SJSA1 (cell line): ENCODE results near the gene SETD4. TPM values are rescaled to one million over a fixed set of nuclear protein-coding genes. Genes with fewer than 3 reads are reported as not detected.

Source experiments
- DNase-seq, 2 experiments: peaks; one replicate each; pipeline ENCODE4 v3.0.0-alpha.2; 2015 to 2020; ENCODE audit warnings: low spot score in 2 of 2, low read depth in 1 of 2
- H3K27ac ChIP-seq: fragments of 250-450 bp; sonication (Bioruptor Pico); 2 replicates; pipeline ENCODE4 v1.5.1; 2020; ENCODE audit warnings: mild to moderate bottlenecking, moderate library complexity
- H3K27me3 ChIP-seq: fragments of 250-450 bp; sonication (Bioruptor Pico); replicated peaks from 2 replicates; pipeline ENCODE4 v1.5.1; 2020; ENCODE audit warnings: mild to moderate bottlenecking, moderate library complexity
- H3K36me3 ChIP-seq: fragments of 250-450 bp; sonication (Bioruptor Pico); 2 replicates; pipeline ENCODE4 v1.5.1; 2020; ENCODE audit warnings: mild to moderate bottlenecking
- H3K4me1 ChIP-seq: fragments of 250-450 bp; sonication (Bioruptor Pico); replicated peaks from 2 replicates; pipeline ENCODE4 v1.6.1; 2021; ENCODE audit warnings: mild to moderate bottlenecking
- H3K4me3 ChIP-seq: fragments of 250-450 bp; sonication (Bioruptor Pico); 2 replicates; pipeline ENCODE4 v1.5.1; 2020; ENCODE audit warnings: mild to moderate bottlenecking
- H3K9me3 ChIP-seq: fragments of 250-450 bp; sonication (Bioruptor Pico); replicated peaks from 2 replicates; pipeline ENCODE4 v1.5.1; 2020; ENCODE audit warnings: mild to moderate bottlenecking
- total RNA-seq: library from RNA; depleted of rRNA; stranded (reverse); fragments of >200 nt; shearing (Covaris generic); gene quantifications from 2 replicates; pipeline ENCODE4 v1.2.3, GENCODE V29; 2014

Gene SETD4
- total RNA-seq, 1 experiment from 2014 or later = 16.4 TPM

- H3K27ac ChIP-seq = no peak overlapping the region
- H3K4me3 ChIP-seq = no peak overlapping the region
- no peaks in the 10 kb centered on the region for H3K9me3 ChIP-seq
- no peaks in the 10 kb centered on the region for H3K27me3 ChIP-seq
- no peaks in the 10 kb centered on the region for H3K4me1 ChIP-seq
- H3K36me3 ChIP-seq = peaks cover 79% of the 10 kb centered on the region
- DNase-seq = no peak
These were observed 7.2 kb downstream of the SETD4 start for GRCh38 chr21:36052860-36053714.

DNA sequence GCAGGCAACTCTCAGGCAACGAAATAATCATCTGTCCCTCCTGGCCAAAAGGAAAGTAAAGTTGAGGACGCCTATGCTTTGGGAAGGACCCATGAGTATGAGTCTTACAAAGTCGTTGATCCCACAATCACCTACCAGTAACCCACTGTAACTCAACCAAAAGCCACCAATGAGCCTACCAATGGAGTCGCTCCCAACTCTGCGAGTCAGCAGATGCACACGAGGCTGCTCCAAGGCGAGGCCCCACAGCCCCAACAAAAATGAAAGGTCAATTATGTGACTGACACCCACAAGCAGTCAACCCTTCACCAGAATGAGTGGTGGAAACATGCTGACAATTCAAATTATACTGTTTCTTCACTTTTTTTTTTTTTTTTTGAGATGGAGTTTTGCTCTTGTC, 12.0 kb downstream of the SETD4 start:
- H3K9me3 ChIP-seq = no peaks in the 10 kb centered on the region
- no peak overlapping the region for H3K4me3 ChIP-seq
- no peaks in the 10 kb centered on the region for H3K4me1 ChIP-seq
- no peak overlapping the region for H3K27ac ChIP-seq
- H3K27me3 ChIP-seq = no peaks in the 10 kb centered on the region
- H3K36me3 ChIP-seq = peaks cover 77% of the 10 kb centered on the region
- no peak for DNase-seq

GRCh38 chr21:36047139-36047538, 13.2 kb downstream of the SETD4 start:
- Histone ChIP-seq H3K4me1 (no peaks in the 10 kb centered on the region), H3K36me3 (peaks cover 75% of the 10 kb centered on the region)
- DNase-seq = no peak

DNA sequence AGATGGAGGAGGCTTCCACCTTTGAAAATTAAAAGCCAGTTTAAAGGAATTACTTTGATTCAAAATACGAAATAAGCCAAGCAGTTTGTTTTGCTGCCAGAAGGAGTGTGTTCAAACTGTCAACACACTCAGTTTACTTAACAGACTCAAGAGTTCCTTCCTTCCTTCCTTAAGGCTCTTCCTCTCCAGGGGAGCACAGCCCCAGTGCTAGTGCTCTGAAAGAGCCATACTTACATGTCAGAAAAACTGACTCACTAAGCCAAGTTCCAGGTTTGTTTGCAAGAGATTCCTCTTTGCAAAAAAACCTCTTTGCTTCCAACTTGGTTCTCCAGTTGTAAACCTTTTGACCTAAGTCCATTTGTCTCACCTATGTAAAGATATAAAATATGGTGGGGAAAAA, 14.3 kb downstream of the SETD4 start:
- Histone ChIP-seq H3K9me3 (no peaks in the 10 kb centered on the region), H3K36me3 (peaks cover 74% of the 10 kb centered on the region), H3K4me1 (no peaks in the 10 kb centered on the region), H3K27me3 (no peaks in the 10 kb centered on the region), H3K4me3 (no peak overlapping the region), H3K27ac (no peak overlapping the region)
- DNase-seq = no peak

More at GRCh38 chr21:36047139-36047538, 13.2 kb downstream of the SETD4 start:
- no peak overlapping the region for H3K4me3 ChIP-seq
- no peaks in the 10 kb centered on the region for H3K9me3 ChIP-seq
- no peak overlapping the region for H3K27ac ChIP-seq
- H3K27me3 ChIP-seq = no peaks in the 10 kb centered on the region

GRCh38 chr21:36044056-36044455, 16.3 kb downstream of the SETD4 start:
- Histone ChIP-seq H3K9me3 (no peaks in the 10 kb centered on the region), H3K36me3 (peaks cover 68% of the 10 kb centered on the region), H3K27me3 (no peaks in the 10 kb centered on the region), H3K27ac (no peak overlapping the region), H3K4me1 (no peaks in the 10 kb centered on the region), H3K4me3 (no peak overlapping the region)
- no peak for DNase-seq

- Histone ChIP-seq H3K4me3 (no peak overlapping the region), H3K4me1 (no peaks in the 10 kb centered on the region), H3K27me3 (no peaks in the 10 kb centered on the region), H3K36me3 (peaks cover 75% of the 10 kb centered on the region), H3K9me3 (no peaks in the 10 kb centered on the region), H3K27ac (no peak overlapping the region)
- DNase-seq = no peak
These were observed 18.4 kb downstream of the SETD4 start for GRCh38 chr21:36041910-36042309.

DNA sequence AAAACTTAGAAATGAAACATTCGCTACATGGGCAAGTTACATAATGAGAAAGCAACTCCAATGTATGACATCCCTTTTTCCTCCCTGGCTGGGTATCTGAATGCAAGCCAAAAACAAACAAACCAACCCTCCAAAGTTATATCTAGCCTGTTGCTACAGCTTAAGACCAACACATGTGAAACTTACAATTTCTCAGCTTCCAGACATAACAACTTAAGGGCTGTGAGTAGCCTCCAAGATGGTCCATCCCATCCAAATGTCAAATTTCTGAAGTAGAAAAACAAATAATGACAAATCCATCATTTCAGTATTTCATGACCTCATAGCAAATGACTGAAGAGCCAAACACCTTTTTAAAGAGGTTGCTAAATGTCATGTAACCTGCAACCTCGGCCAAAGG, 19.9 kb downstream of the SETD4 start:
- Histone ChIP-seq H3K27me3 (no peaks in the 10 kb centered on the region), H3K27ac (no peak overlapping the region), H3K4me3 (no peak overlapping the region), H3K36me3 (peaks cover 71% of the 10 kb centered on the region), H3K9me3 (no peaks in the 10 kb centered on the region), H3K4me1 (no peaks in the 10 kb centered on the region)
- DNase-seq = no peak

- no peaks in the 10 kb centered on the region for H3K27me3 ChIP-seq
- peaks cover 71% of the 10 kb centered on the region for H3K36me3 ChIP-seq
- DNase-seq = no peak
- H3K4me3 ChIP-seq = no peak overlapping the region
- no peak overlapping the region for H3K27ac ChIP-seq
- no peaks in the 10 kb centered on the region for H3K9me3 ChIP-seq
- no peaks in the 10 kb centered on the region for H3K4me1 ChIP-seq
These were observed 20.5 kb downstream of the SETD4 start for GRCh38 chr21:36039861-36040260.

GRCh38 chr21:36038701-36039497, 21.4 kb downstream of the SETD4 start:
- H3K9me3 ChIP-seq = no peaks in the 10 kb centered on the region
- peaks cover 63% of the 10 kb centered on the region for H3K36me3 ChIP-seq
- H3K27ac ChIP-seq = no peak overlapping the region
- H3K4me3 ChIP-seq = no peak overlapping the region
- H3K4me1 ChIP-seq = no peaks in the 10 kb centered on the region
- no peaks in the 10 kb centered on the region for H3K27me3 ChIP-seq
- DNase-seq = no peak

DNA sequence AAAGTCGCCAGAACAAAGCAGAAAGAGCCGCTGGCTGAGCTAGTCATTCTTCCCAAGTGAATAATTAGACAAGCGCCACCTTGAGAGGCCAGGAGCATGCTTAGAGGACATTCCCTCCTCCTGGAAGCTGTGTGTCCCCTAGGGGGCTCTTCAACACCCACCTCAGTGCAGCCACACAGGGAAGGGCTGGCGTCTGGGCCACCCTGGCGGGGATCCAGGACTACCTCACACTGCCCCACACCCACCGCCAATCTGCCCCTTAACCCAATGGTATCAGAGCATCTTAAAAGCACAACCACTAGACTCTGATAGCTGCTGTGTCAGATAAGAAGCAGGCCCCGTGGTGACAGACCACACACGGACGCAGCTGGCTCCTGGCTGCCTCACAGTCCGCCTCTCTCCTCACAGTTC, 24.9 kb downstream of the SETD4 start:
- H3K36me3 ChIP-seq = peaks cover 46% of the 10 kb centered on the region
- no peak for DNase-seq
- no peaks in the 10 kb centered on the region for H3K9me3 ChIP-seq
- H3K4me1 ChIP-seq = no peaks in the 10 kb centered on the region
- no peak overlapping the region for H3K4me3 ChIP-seq
- no peaks in the 10 kb centered on the region for H3K27me3 ChIP-seq
- H3K27ac ChIP-seq = no peak overlapping the region

- H3K27ac ChIP-seq = no peak overlapping the region
- H3K9me3 ChIP-seq = no peaks in the 10 kb centered on the region
- H3K36me3 ChIP-seq = peaks cover 39% of the 10 kb centered on the region
- H3K4me1 ChIP-seq = no peaks in the 10 kb centered on the region
- no peaks in the 10 kb centered on the region for H3K27me3 ChIP-seq
- no peak overlapping the region for H3K4me3 ChIP-seq
- no peak for DNase-seq
These were observed 26.0 kb downstream of the SETD4 start for GRCh38 chr21:36034211-36034913.

DNA sequence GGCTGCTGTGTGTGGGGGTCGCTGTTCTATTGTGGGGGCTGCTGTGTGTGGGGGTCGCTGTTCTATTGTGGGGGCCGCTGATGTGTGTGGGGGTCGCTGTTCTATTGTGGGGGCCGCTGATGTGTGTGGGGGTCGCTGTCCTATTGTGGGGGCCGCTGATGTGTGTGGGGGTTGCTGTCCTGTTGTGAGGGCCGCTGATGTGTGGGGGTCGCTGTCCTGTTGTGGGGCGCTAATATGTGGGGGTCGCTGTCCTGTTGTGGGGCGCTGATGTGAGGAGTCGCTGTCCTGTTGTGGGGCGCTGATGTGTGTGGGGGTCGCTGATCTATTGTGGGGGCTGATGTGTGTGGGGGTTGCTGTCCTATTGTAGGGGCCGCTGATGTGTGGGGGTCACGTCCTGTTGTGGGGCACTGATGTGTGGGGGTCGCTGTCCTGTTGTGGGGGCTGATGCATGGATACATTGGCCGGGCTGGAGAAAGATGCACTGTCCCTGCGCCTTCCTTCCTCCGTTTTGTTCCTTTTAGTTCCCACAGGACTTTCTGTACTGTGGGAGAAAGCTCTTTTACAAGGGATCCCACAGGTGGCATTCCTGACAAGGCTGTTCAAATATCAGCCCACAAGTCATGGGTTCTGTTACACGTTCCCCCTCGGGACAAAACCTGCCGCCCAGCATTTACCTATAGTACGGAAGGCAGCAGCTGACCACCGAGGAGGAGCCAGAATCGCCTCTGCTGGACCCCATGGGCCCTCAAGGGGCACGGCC, 27.5 kb downstream of the SETD4 start:
- DNase-seq = no peak
- H3K36me3 ChIP-seq = peaks cover 25% of the 10 kb centered on the region
- H3K27me3 ChIP-seq = no peaks in the 10 kb centered on the region
- no peak overlapping the region for H3K27ac ChIP-seq
- no peak overlapping the region for H3K4me3 ChIP-seq
- no peaks in the 10 kb centered on the region for H3K4me1 ChIP-seq
- H3K9me3 ChIP-seq = no peaks in the 10 kb centered on the region

- H3K4me1 ChIP-seq = no peaks in the 10 kb centered on the region
- no peak for DNase-seq
- no peak overlapping the region for H3K27ac ChIP-seq
- no peak overlapping the region for H3K4me3 ChIP-seq
- H3K36me3 ChIP-seq = peaks cover 10% of the 10 kb centered on the region
- H3K9me3 ChIP-seq = no peaks in the 10 kb centered on the region
- H3K27me3 ChIP-seq = no peaks in the 10 kb centered on the region
These were observed 29.6 kb downstream of the SETD4 start for GRCh38 chr21:36030581-36031189.
